Measurements from ENCODE around the gene LYRM4. TPM values are rescaled to one million over a fixed set of nuclear protein-coding genes. Genes with fewer than 3 reads are reported as not detected.

The LYRM4 gene
- total RNA-seq, 6 experiments from 2014 or later = 5.7 to 11.5 (median 8.5) TPM

GRCh38 chr6:5219011-5219691 lies 41.6 kb downstream of the LYRM4 start:
- no peaks in the 10 kb centered on the region for H3K4me1 ChIP-seq
- intact Hi-C loops (cut with DNase I) = no loop called here
- WGBS (ENCODE audit: insufficient coverage, low coverage, low lambda C conversion rate, missing lambda C conversion rate) = 93% methylated on average over 5 of the region's 5 CpGs
- H3K36me3 ChIP-seq = no peaks in the 10 kb centered on the region
- H3K27me3 ChIP-seq = no peaks in the 10 kb centered on the region
- H3K9me3 ChIP-seq = no peaks in the 10 kb centered on the region
- no peak overlapping the region for H3K4me3 ChIP-seq
- ATAC-seq (no peak), DNase-seq (no peak)
- H3K27ac ChIP-seq = no peak overlapping the region
- TF ChIP-seq, protein P1, sequence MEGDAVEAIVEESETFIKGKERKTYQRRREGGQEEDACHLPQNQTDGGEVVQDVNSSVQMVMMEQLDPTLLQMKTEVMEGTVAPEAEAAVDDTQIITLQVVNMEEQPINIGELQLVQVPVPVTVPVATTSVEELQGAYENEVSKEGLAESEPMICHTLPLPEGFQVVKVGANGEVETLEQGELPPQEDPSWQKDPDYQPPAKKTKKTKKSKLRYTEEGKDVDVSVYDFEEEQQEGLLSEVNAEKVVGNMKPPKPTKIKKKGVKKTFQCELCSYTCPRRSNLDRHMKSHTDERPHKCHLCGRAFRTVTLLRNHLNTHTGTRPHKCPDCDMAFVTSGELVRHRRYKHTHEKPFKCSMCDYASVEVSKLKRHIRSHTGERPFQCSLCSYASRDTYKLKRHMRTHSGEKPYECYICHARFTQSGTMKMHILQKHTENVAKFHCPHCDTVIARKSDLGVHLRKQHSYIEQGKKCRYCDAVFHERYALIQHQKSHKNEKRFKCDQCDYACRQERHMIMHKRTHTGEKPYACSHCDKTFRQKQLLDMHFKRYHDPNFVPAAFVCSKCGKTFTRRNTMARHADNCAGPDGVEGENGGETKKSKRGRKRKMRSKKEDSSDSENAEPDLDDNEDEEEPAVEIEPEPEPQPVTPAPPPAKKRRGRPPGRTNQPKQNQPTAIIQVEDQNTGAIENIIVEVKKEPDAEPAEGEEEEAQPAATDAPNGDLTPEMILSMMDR (IDR thresholded peaks at IDR 0.05) = no peak
- TF ChIP-seq POLR2A (IDR thresholded peaks at IDR 0.05) = no peak

GRCh38 chr6:5217356-5217755 lies 43.4 kb downstream of the LYRM4 start:
- H3K27me3 ChIP-seq = no peaks in the 10 kb centered on the region
- DNase-seq = no peak

DNA sequence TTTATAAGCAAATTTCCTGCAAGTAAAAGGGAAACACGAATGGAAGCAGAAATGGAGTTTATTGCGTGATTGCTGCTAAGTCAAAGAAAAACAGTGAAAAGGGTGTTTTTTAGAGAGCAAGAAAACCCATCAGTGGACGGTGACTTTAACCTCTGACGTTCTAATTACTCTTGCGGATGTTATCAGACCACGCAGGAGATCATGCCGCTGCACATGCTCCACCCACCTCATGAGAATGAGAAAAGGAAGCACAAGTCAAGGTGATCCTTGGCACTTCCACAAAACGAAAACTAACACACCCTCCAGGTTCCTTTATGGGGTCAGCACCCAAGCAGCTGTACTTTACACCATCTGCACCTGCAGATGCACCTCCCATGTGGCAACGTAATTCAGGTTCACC lies 45.0 kb downstream of the LYRM4 start:
- TF ChIP-seq, protein P1 (IDR thresholded peaks at IDR 0.05) = no peak
- TF ChIP-seq POLR2A (IDR thresholded peaks at IDR 0.05) = no peak
- H3K27ac ChIP-seq = no peak overlapping the region
- H3K36me3 ChIP-seq = no peaks in the 10 kb centered on the region
- ATAC-seq = no peak
- no peaks in the 10 kb centered on the region for H3K27me3 ChIP-seq
- H3K4me3 ChIP-seq = no peak overlapping the region
- WGBS (ENCODE audit: insufficient coverage, low coverage, low lambda C conversion rate, missing lambda C conversion rate) = 88% methylated on average over 9 of the region's 9 CpGs
- no peaks in the 10 kb centered on the region for H3K9me3 ChIP-seq
- intact Hi-C loops (cut with DNase I) = no loop called here
- H3K4me1 ChIP-seq = no peaks in the 10 kb centered on the region
- no peak for DNase-seq

More at GRCh38 chr6:5217356-5217755, 43.4 kb downstream of the LYRM4 start:
- intact Hi-C loops (cut with DNase I) = no loop called here
- Histone ChIP-seq H3K27ac (no peak overlapping the region), H3K36me3 (no peaks in the 10 kb centered on the region), H3K4me1 (no peaks in the 10 kb centered on the region), H3K9me3 (no peaks in the 10 kb centered on the region), H3K4me3 (no peak overlapping the region)
- TF ChIP-seq, protein P1 (IDR thresholded peaks at IDR 0.05) = no peak
- TF ChIP-seq POLR2A (IDR thresholded peaks at IDR 0.05) = no peak
- 100% methylated on average over 1 of the region's 2 CpGs for WGBS (ENCODE audit: insufficient coverage, low coverage, low lambda C conversion rate, missing lambda C conversion rate)
- no peak for ATAC-seq

DNA sequence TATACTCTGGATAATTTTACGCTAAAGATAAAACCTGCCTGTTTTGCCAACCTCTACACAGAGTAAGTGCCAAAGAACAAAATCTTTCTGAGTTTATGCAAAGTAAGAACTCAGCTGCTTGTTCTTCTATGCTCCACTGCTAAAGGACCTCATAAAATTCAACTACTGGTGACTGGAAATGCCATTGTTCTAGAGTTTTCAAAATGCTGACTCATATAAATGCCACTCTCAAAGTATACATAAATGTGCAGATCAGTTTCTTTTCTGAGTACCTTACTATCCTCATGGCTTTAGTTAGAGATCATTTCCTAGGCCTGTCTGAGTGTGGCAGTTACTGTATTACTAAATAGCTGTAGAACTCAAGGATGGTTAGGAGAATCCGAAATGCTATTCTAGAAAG lies 45.6 kb downstream of the LYRM4 start:
- 83% methylated on average over 2 of the region's 2 CpGs for WGBS (ENCODE audit: insufficient coverage, low coverage, low lambda C conversion rate, missing lambda C conversion rate)
- Histone ChIP-seq H3K27me3 (no peaks in the 10 kb centered on the region), H3K4me3 (no peak overlapping the region), H3K27ac (no peak overlapping the region), H3K9me3 (no peaks in the 10 kb centered on the region), H3K4me1 (no peaks in the 10 kb centered on the region), H3K36me3 (no peaks in the 10 kb centered on the region)
- no peak for ATAC-seq
- TF ChIP-seq, protein P1 (IDR thresholded peaks at IDR 0.05) = no peak
- TF ChIP-seq POLR2A (IDR thresholded peaks at IDR 0.05) = no peak
- intact Hi-C loops (cut with DNase I) = no loop called here
- DNase-seq = no peak

Data from right lobe of liver (tissue), 6 donors.